ENCODE results near the gene PTPRD. TPM values are rescaled to one million over a fixed set of nuclear protein-coding genes. Genes with fewer than 3 reads are reported as not detected.

Gene PTPRD
- total and polyA plus RNA-seq, 2 experiments from 2014 or later, result 11.5 to 58.0 TPM

- no peaks in the 10 kb centered on the region for H3K9me3 Mint-ChIP-seq
- peaks cover 5% of the 10 kb centered on the region; the same call in 2 of the 3 replicates for H3K4me1 Mint-ChIP-seq
- H3K9me2 ChIP-seq (ENCODE audit: insufficient read depth), result no peaks in the 10 kb centered on the region
- H3K79me2 ChIP-seq (replicated peaks; ENCODE audit: insufficient read depth), result no peaks in the 10 kb centered on the region
- no peak for DNase-seq (ENCODE audit: low spot score)
- H3K27ac ChIP-seq (ENCODE audit: low read depth), result no peak overlapping the region
- H3K27me3 Mint-ChIP-seq (ENCODE audit: insufficient read depth, low read depth, poor library complexity), result no peaks in the 10 kb centered on the region
- no peak overlapping the region for H3K4me3 ChIP-seq
- no peaks in the 10 kb centered on the region for H3K27me3 ChIP-seq (ENCODE audit: insufficient read depth)
- TF ChIP-seq NANOG (IDR thresholded peaks at IDR 0.05; ENCODE audit: borderline replicate concordance) (no peak), CREB1 (CRISPR knock-in tag; IDR thresholded peaks at IDR 0.05; ENCODE audit: low read depth) (no peak), ZNF331 (CRISPR knock-in tag; IDR thresholded peaks at IDR 0.05; ENCODE audit: low read depth) (no peak), POLR2AphosphoS5 (IDR thresholded peaks at IDR 0.05; ENCODE audit: low read depth) (no peak), STAT1 (IDR thresholded peaks at IDR 0.05; ENCODE audit: unreplicated experiment) (no peak), ZNF114 (CRISPR knock-in tag; IDR thresholded peaks at IDR 0.05) (no peak), EZH2 (IDR thresholded peaks at IDR 0.05; ENCODE audit: low read depth, unreplicated experiment) (no peak), ETS1 (IDR thresholded peaks at IDR 0.05) (no peak), JUNB (IDR thresholded peaks at IDR 0.05; ENCODE audit: unreplicated experiment) (no peak), ZNF462 (CRISPR knock-in tag; IDR thresholded peaks at IDR 0.05) (no peak), EZH2phosphoT487 (IDR thresholded peaks at IDR 0.05; ENCODE audit: unreplicated experiment) (no peak)
- TF ChIP-seq, protein P1, sequence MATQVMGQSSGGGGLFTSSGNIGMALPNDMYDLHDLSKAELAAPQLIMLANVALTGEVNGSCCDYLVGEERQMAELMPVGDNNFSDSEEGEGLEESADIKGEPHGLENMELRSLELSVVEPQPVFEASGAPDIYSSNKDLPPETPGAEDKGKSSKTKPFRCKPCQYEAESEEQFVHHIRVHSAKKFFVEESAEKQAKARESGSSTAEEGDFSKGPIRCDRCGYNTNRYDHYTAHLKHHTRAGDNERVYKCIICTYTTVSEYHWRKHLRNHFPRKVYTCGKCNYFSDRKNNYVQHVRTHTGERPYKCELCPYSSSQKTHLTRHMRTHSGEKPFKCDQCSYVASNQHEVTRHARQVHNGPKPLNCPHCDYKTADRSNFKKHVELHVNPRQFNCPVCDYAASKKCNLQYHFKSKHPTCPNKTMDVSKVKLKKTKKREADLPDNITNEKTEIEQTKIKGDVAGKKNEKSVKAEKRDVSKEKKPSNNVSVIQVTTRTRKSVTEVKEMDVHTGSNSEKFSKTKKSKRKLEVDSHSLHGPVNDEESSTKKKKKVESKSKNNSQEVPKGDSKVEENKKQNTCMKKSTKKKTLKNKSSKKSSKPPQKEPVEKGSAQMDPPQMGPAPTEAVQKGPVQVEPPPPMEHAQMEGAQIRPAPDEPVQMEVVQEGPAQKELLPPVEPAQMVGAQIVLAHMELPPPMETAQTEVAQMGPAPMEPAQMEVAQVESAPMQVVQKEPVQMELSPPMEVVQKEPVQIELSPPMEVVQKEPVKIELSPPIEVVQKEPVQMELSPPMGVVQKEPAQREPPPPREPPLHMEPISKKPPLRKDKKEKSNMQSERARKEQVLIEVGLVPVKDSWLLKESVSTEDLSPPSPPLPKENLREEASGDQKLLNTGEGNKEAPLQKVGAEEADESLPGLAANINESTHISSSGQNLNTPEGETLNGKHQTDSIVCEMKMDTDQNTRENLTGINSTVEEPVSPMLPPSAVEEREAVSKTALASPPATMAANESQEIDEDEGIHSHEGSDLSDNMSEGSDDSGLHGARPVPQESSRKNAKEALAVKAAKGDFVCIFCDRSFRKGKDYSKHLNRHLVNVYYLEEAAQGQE (IDR thresholded peaks at IDR 0.05; ENCODE audit: unreplicated experiment), result no peak
- TF ChIP-seq, protein P2, sequence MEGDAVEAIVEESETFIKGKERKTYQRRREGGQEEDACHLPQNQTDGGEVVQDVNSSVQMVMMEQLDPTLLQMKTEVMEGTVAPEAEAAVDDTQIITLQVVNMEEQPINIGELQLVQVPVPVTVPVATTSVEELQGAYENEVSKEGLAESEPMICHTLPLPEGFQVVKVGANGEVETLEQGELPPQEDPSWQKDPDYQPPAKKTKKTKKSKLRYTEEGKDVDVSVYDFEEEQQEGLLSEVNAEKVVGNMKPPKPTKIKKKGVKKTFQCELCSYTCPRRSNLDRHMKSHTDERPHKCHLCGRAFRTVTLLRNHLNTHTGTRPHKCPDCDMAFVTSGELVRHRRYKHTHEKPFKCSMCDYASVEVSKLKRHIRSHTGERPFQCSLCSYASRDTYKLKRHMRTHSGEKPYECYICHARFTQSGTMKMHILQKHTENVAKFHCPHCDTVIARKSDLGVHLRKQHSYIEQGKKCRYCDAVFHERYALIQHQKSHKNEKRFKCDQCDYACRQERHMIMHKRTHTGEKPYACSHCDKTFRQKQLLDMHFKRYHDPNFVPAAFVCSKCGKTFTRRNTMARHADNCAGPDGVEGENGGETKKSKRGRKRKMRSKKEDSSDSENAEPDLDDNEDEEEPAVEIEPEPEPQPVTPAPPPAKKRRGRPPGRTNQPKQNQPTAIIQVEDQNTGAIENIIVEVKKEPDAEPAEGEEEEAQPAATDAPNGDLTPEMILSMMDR (conservative IDR thresholded peaks at IDR 0.05; ENCODE audit: low read depth in 2 of 2), result no peak
- H4K20me1 ChIP-seq (replicated peaks; ENCODE audit: insufficient read depth), result no peaks in the 10 kb centered on the region
- no peak for ATAC-seq
- no peaks in the 10 kb centered on the region for H3K36me3 Mint-ChIP-seq (ENCODE audit: low read depth)
- H3F3A ChIP-seq (replicated peaks; ENCODE audit: low read depth), result no peaks in the 10 kb centered on the region
- H2AFZ ChIP-seq, result no peak overlapping the region
- no peaks in the 10 kb centered on the region for H3K4me1 ChIP-seq (ENCODE audit: insufficient read depth)
- no peaks in the 10 kb centered on the region for H3K36me3 ChIP-seq (ENCODE audit: insufficient read depth)
- no peak overlapping the region for H3K27ac Mint-ChIP-seq
- H3K4me3 Mint-ChIP-seq, result no peak overlapping the region
- no peak overlapping the region for H3K4me2 ChIP-seq
These were observed 2238.3 kb downstream of the PTPRD start for GRCh38 chr9:8374471-8374870.
